ENCODE data around the gene RASSF8. TPM values are rescaled to one million over a fixed set of nuclear protein-coding genes. Genes with fewer than 3 reads are reported as not detected.

RASSF8 gene
- total RNA-seq, 1 experiment from 2014 or later, result 9.2 TPM

- ChIA-PET POLR2A (no interaction called here), RAD21 (ENCODE audit: low non-redundant PET in 1 of 2, low total read pairs in 2 of 2, uncharacterized antibody in 2 of 2, unreplicated experiment in 2 of 2) (no interaction called here), CTCF (no interaction called here)
- no peak for ATAC-seq
- Histone ChIP-seq H3K79me2 (ENCODE audit: insufficient read depth, low read length) (no peaks in the 10 kb centered on the region), H3K9ac (ENCODE audit: low read length) (no peak overlapping the region), H4K20me1 (ENCODE audit: insufficient read depth) (no peaks in the 10 kb centered on the region), H3K4me3 (replicated peaks in 1 of 2; ENCODE audit: low read depth in 1 of 2, low read length in 2 of 2) (no peak overlapping the region), H2AFZ (ENCODE audit: low read depth, low read length, poor library complexity, severe bottlenecking) (no peak overlapping the region), H3K27ac (ENCODE audit: low read depth, low read length) (no peak overlapping the region), H3K9me3 (ENCODE audit: control insufficient read depth in 1 of 2, insufficient read depth in 1 of 2, low read depth in 1 of 2, low read length in 2 of 2) (no peaks in the 10 kb centered on the region), H3K4me1 (ENCODE audit: control insufficient read depth in 1 of 2, insufficient read depth in 2 of 2, low read length in 2 of 2) (no peaks in the 10 kb centered on the region), H3K36me3 (ENCODE audit: control insufficient read depth in 1 of 2, insufficient read depth in 2 of 2, low read length in 2 of 2) (no peaks in the 10 kb centered on the region), H3K9me2 (ENCODE audit: insufficient read depth) (no peaks in the 10 kb centered on the region), H3K4me2 (ENCODE audit: low read length) (no peak overlapping the region), H3K27me3 (ENCODE audit: insufficient read depth, low read length) (no peaks in the 10 kb centered on the region)
- TF ChIP-seq POLR2AphosphoS5 (IDR thresholded peaks at IDR 0.05; ENCODE audit: low read depth, low read length), result no peak
- no peak for TF ChIP-seq EZH2phosphoT487 (IDR thresholded peaks at IDR 0.05; ENCODE audit: borderline replicate concordance)
- TF ChIP-seq FOSL1 (IDR thresholded peaks at IDR 0.05; ENCODE audit: low read depth), result no peak
- no peak for TF ChIP-seq TCF7L2 (IDR thresholded peaks at IDR 0.05; ENCODE audit: borderline replicate concordance, extremely low read depth, insufficient read depth, insufficient read length)
- no peak for TF ChIP-seq ZFX (IDR thresholded peaks at IDR 0.05)
- no peak for TF ChIP-seq SRF (IDR thresholded peaks at IDR 0.05; ENCODE audit: low read depth)
- no peak for TF ChIP-seq SIN3A (IDR thresholded peaks at IDR 0.05; ENCODE audit: low read depth)
- no peak for TF ChIP-seq SP1 (IDR thresholded peaks at IDR 0.05; ENCODE audit: low read depth)
- no peak for TF ChIP-seq ELF1 (IDR thresholded peaks at IDR 0.05; ENCODE audit: borderline replicate concordance, low read depth)
- TF ChIP-seq CBX3 (IDR thresholded peaks at IDR 0.05; ENCODE audit: low read depth), result no peak
- TF ChIP-seq POLR2A (IDR thresholded peaks at IDR 0.05; ENCODE audit: borderline replicate concordance, extremely low read depth, insufficient read depth, insufficient read length), result no peak
- no peak for TF ChIP-seq YY1 (IDR thresholded peaks at IDR 0.05; ENCODE audit: extremely low read depth, insufficient replicate concordance, low read depth, low read length)
- no peak for TF ChIP-seq ZBTB33 (IDR thresholded peaks at IDR 0.05; ENCODE audit: extremely low read depth, insufficient replicate concordance, low read length)
- no peak for TF ChIP-seq EZH2 (IDR thresholded peaks at IDR 0.05)
- TF ChIP-seq ATF3 (IDR thresholded peaks at IDR 0.05), result no peak
- TF ChIP-seq, protein P1, sequence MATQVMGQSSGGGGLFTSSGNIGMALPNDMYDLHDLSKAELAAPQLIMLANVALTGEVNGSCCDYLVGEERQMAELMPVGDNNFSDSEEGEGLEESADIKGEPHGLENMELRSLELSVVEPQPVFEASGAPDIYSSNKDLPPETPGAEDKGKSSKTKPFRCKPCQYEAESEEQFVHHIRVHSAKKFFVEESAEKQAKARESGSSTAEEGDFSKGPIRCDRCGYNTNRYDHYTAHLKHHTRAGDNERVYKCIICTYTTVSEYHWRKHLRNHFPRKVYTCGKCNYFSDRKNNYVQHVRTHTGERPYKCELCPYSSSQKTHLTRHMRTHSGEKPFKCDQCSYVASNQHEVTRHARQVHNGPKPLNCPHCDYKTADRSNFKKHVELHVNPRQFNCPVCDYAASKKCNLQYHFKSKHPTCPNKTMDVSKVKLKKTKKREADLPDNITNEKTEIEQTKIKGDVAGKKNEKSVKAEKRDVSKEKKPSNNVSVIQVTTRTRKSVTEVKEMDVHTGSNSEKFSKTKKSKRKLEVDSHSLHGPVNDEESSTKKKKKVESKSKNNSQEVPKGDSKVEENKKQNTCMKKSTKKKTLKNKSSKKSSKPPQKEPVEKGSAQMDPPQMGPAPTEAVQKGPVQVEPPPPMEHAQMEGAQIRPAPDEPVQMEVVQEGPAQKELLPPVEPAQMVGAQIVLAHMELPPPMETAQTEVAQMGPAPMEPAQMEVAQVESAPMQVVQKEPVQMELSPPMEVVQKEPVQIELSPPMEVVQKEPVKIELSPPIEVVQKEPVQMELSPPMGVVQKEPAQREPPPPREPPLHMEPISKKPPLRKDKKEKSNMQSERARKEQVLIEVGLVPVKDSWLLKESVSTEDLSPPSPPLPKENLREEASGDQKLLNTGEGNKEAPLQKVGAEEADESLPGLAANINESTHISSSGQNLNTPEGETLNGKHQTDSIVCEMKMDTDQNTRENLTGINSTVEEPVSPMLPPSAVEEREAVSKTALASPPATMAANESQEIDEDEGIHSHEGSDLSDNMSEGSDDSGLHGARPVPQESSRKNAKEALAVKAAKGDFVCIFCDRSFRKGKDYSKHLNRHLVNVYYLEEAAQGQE (IDR thresholded peaks at IDR 0.05; ENCODE audit: low read depth), result no peak
- no peak for TF ChIP-seq JUND (IDR thresholded peaks at IDR 0.05)
- no peak for TF ChIP-seq EGR1 (IDR thresholded peaks at IDR 0.05; ENCODE audit: low read depth)
- intact Hi-C loops (cut with micrococcal nuclease), result loop anchor here (1.0 to 10.0 kb wide), 3 partner anchors 353 to 1035 kb away; no protein-coding TSS in a partner anchor
- BruUV-seq (replicated peaks), result no TSS peak
- no peak for DNase-seq (ENCODE audit: low read depth, low spot score)
Measured at GRCh38 chr12:26029736-26030022, 71.2 kb downstream of the RASSF8 start.

Data from HCT116 (cell line).